ENCODE data around the gene PDLIM1. TPM values are rescaled to one million over a fixed set of nuclear protein-coding genes. Genes with fewer than 3 reads are reported as not detected.

The PDLIM1 gene
- total and polyA plus RNA-seq, 2 of the 13 experiments (the other 11 are each of a cell fraction or from before 2014, with no cell fraction given): 119 to 123 TPM

- TF ChIP-seq STAT6 (CRISPR knock-in tag; IDR thresholded peaks at IDR 0.05; ENCODE audit: borderline replicate concordance): no peak
- TF ChIP-seq JUNB (CRISPR knock-in tag; IDR thresholded peaks at IDR 0.05; ENCODE audit: borderline replicate concordance): no peak
Measured at GRCh38 chr10:95296764-95297163, 6.0 kb upstream of the PDLIM1 start (continued).

- FAIRE-seq (no peak), ATAC-seq (no peak), DNase-seq (ENCODE audit: low spot score) (no peak)
- ChIA-PET POLR2A (no interaction called here), CTCF (ENCODE audit: low intra/inter-chr PET ratio, low total read pairs) (no interaction called here)
- Histone ChIP-seq H3K9me3 (ENCODE audit: low read length) (no peaks in the 10 kb centered on the region), H3K27me3 (ENCODE audit: control insufficient read depth in 1 of 2, insufficient read depth in 2 of 2, low read length in 2 of 2) (no peaks in the 10 kb centered on the region), H3K79me2 (ENCODE audit: insufficient read depth, low read length) (peaks cover 4% of the 10 kb centered on the region), H3K4me1 (ENCODE audit: insufficient read depth, low read length) (peaks cover 20% of the 10 kb centered on the region), H2AFZ (ENCODE audit: low read length) (peak overlapping the region; percentile 11), H3K9ac (ENCODE audit: insufficient read depth, low read depth, low read length) (no peak overlapping the region), H3K36me3 (replicated peaks in 1 of 2; ENCODE audit: control insufficient read depth in 1 of 2, insufficient read depth in 2 of 2, low read length in 2 of 2) (no peaks in the 10 kb centered on the region), H3K4me3 (replicated peaks in 1 of 3; ENCODE audit: insufficient read depth in 1 of 3, low read depth in 2 of 3, low read length in 3 of 3) (no peak overlapping the region), H3K4me2 (ENCODE audit: low read depth, low read length) (no peak overlapping the region), H4K20me1 (ENCODE audit: insufficient read depth, low read length) (no peaks in the 10 kb centered on the region), H3K27ac (ENCODE audit: extremely low read length, insufficient read depth, low read length) (no peak overlapping the region)
- in situ Hi-C loops (cut with HindIII; ENCODE audit: extremely low pct_ligation_motif_present, low pct_unique_long_range_greater_than_20kb) (no loop called here), intact Hi-C loops (cut with micrococcal nuclease; ENCODE audit: unreplicated experiment) (no loop called here)
- WGBS (ENCODE audit: low lambda C conversion rate): 100% methylated on average over 24 of the region's 39 CpGs
- TF ChIP-seq ZBTB33 (CRISPR knock-in tag; IDR thresholded peaks at IDR 0.05) (peak; percentile 51), ZNF687 (CRISPR knock-in tag; IDR thresholded peaks at IDR 0.05) (peak; percentile 39), ZBTB38 (CRISPR knock-in tag; IDR thresholded peaks at IDR 0.05) (0 out of 2 replicates have a peak, but pooled peaks have one; percentile 48), ZBTB43 (CRISPR knock-in tag; conservative IDR thresholded peaks at IDR 0.05) (no peak)
- BruUV-seq (replicated peaks): no TSS peak
Measured at GRCh38 chr10:95295031-95295755, 4.4 kb upstream of the PDLIM1 start.
